KBM-7 (cell line): ENCODE measurements around the gene CLEC10A.
"Not testable (repeated sequence)": the region's sequence is repeated elsewhere in the genome, so short reads cannot be mapped to it uniquely, and the experiment has no call there.

Experiments
- DNase-seq: peaks from one replicate; pipeline ENCODE4 v3.0.0-alpha.2; 2015
- in situ Hi-C: fragments of 300-500 bp; cut with MboI; formaldehyde crosslinking; loops from 2 replicates; pipeline ENCODE4 v1.14.3; 2020; ENCODE audit warnings: low sequenced_read_pairs, low pct_unique_long_range_greater_than_20kb, mixed read lengths

CLEC10A gene

GRCh38 chr17:7079581-7080455 lies at the start of gene CLEC10A:
CLEC10A (minus strand) TSS chr17:7080251; CDS start chr17:7078812, 1,439 bp downstream.
- in situ Hi-C loops = no loop called here

GRCh38 chr17:7129311-7129710 lies 49.3 kb upstream of the CLEC10A start:
- no peak for DNase-seq
- in situ Hi-C loops = no loop called here

More at GRCh38 chr17:7079581-7080455, at the start of gene CLEC10A:
- peak; percentile 78 for DNase-seq

- DNase-seq = no peak
- in situ Hi-C loops = no loop called here
These were observed 48.1 kb upstream of the CLEC10A start for GRCh38 chr17:7128160-7128559.

GRCh38 chr17:7127501-7127900 lies 47.5 kb upstream of the CLEC10A start:
- in situ Hi-C loops, DNase-seq: not testable (repeated sequence)

- DNase-seq, in situ Hi-C loops: not testable (repeated sequence)
These were observed 46.3 kb upstream of the CLEC10A start for GRCh38 chr17:7126386-7126785.

- no peak for DNase-seq
- in situ Hi-C loops = no loop called here
These were observed 44.9 kb upstream of the CLEC10A start for GRCh38 chr17:7124923-7125322.

- no peak for DNase-seq
- in situ Hi-C loops = no loop called here
These were observed 43.8 kb upstream of the CLEC10A start for GRCh38 chr17:7123844-7124243.

- in situ Hi-C loops = no loop called here
- no peak for DNase-seq
These were observed 42.3 kb upstream of the CLEC10A start for GRCh38 chr17:7122381-7122780.

- in situ Hi-C loops = not testable (repeated sequence)
- peak; percentile 61 for DNase-seq
These were observed 40.6 kb upstream of the CLEC10A start for GRCh38 chr17:7120635-7121034.

- no peak for DNase-seq
- in situ Hi-C loops = no loop called here
These were observed 40.1 kb upstream of the CLEC10A start for GRCh38 chr17:7120123-7120522.

- DNase-seq = no peak
- in situ Hi-C loops = no loop called here
These were observed 39.3 kb upstream of the CLEC10A start for GRCh38 chr17:7119314-7119713.

- in situ Hi-C loops = no loop called here
- DNase-seq = peak; percentile 45
These were observed 35.0 kb upstream of the CLEC10A start for GRCh38 chr17:7114875-7115614.

GRCh38 chr17:7114241-7114874 lies 34.3 kb upstream of the CLEC10A start, which contains the start of gene ASGR2:
ASGR2 (minus strand) TSS chr17:7114822; CDS start chr17:7114240, 582 bp downstream.
- in situ Hi-C loops = no loop called here
- no peak for DNase-seq

- in situ Hi-C loops = no loop called here
- no peak for DNase-seq
These were observed 33.4 kb upstream of the CLEC10A start for GRCh38 chr17:7113273-7114071.

GRCh38 chr17:7112510-7113108 lies 32.6 kb upstream of the CLEC10A start:
- in situ Hi-C loops = no loop called here
- no peak for DNase-seq

GRCh38 chr17:7111784-7112509 lies 31.9 kb upstream of the CLEC10A start:
- in situ Hi-C loops = no loop called here

GRCh38 chr17:7110617-7111306 lies 30.7 kb upstream of the CLEC10A start:
- in situ Hi-C loops = no loop called here
- no peak for DNase-seq

More at GRCh38 chr17:7111784-7112509, 31.9 kb upstream of the CLEC10A start:
- DNase-seq = no peak
